Spleen (tissue), 11 donors: ENCODE results near the gene MACROD2. TPM values are rescaled to one million over a fixed set of nuclear protein-coding genes. Genes with fewer than 3 reads are reported as not detected.

Experiments
- DNase-seq: peaks from one replicate; pipeline ENCODE4 v3.0.0-alpha.2; 2020
- H3K27ac ChIP-seq, 8 donors: fragments of 200-600 bp; sonication (generic) in 7 of 8; 1 replicate in 4 of 8; 2 replicates in 4 of 8; pipeline versions ENCODE4 v1.5.0 to v1.8.0; 2016 to 2021; ENCODE audit warnings: inconsistent platforms in 4 of 8, mild to moderate bottlenecking in 4 of 8, moderate library complexity in 1 of 8
- H3K27me3 ChIP-seq, 7 donors: fragments of 200-600 bp; sonication (generic) in 6 of 7; replicated peaks in 1 of 7; 1 replicate in 4 of 7; 2 replicates in 3 of 7; pipeline versions ENCODE4 v1.5.0 to v1.8.0; 2016 to 2021; ENCODE audit warnings: inconsistent platforms in 3 of 7, mild to moderate bottlenecking in 1 of 7
- H3K36me3 ChIP-seq, 6 donors: fragments of 200-600 bp; sonication (generic) in 5 of 6; 1 replicate in 4 of 6; 2 replicates in 2 of 6; pipeline versions ENCODE4 v1.5.0 to v1.8.0; 2016 to 2021; ENCODE audit warnings: inconsistent platforms in 2 of 6
- H3K4me1 ChIP-seq, 6 donors: fragments of 200-600 bp; sonication (generic) in 5 of 6; 1 replicate in 3 of 6; 2 replicates in 3 of 6; pipeline versions ENCODE4 v1.5.0 to v1.8.0; 2016 to 2021; ENCODE audit warnings: inconsistent platforms in 3 of 6
- H3K4me3 ChIP-seq, 8 donors: fragments of 200-600 bp; sonication (generic) in 7 of 8; 1 replicate in 4 of 8; 2 replicates in 4 of 8; pipeline versions ENCODE4 v1.5.0 to v1.8.0; 2016 to 2021; ENCODE audit warnings: inconsistent platforms in 4 of 8, mild to moderate bottlenecking in 4 of 8, moderate library complexity in 2 of 8
- H3K9me3 ChIP-seq, 8 donors: fragments of 200-600 bp; sonication (generic) in 7 of 8; 1 replicate in 4 of 8; 2 replicates in 4 of 8; pipeline versions ENCODE4 v1.5.0 to v1.8.0; 2016 to 2021; ENCODE audit warnings: inconsistent platforms in 4 of 8
- POLR2A ChIP-seq, 3 donors: fragments of 450-650 bp; IDR thresholded peaks; one replicate each; pipeline ENCODE4 v1.5.1; 2017; ENCODE audit warnings: antibody characterized with exemption in 3 of 3, mild to moderate bottlenecking in 1 of 3
- POLR2AphosphoS5 ChIP-seq, 3 donors: sonication (generic); formaldehyde crosslinking; IDR thresholded peaks; one replicate each; pipeline ENCODE4 v1.5.1; 2017; ENCODE audit warnings: antibody characterized with exemption in 3 of 3
- WGBS, 5 donors: extraction: QIAGEN DNeasy Blood & Tissue Kit in 3 of 5; methylation state at CpG; one replicate each; pipeline versions ENCODE4 v1.1.5 to v1.1.7; 2013 to 2018; 5-methylcytosine and 5-hydroxymethylcytosine counted together
- intact Hi-C: fragments of 100-400 bp; cut with DNase I; formaldehyde crosslinking; loops from one replicate; pipeline ENCODE4 v1.15.0; 2023; ENCODE audit warnings: low total_unique reads
- polyA plus RNA-seq, 3 donors: library from polyadenylated mRNA; stranded (reverse); fragments of 200-250 nt; gene quantifications; one replicate each; pipeline ENCODE4 v1.2.1, GENCODE V29; 2013
- total RNA-seq, 7 donors: library from RNA; depleted of rRNA in 3 of 7; stranded (reverse); fragments of >200 nt in 3 of 7; fragmentation: NEBNext Ultra II Directional in 4 of 7; extraction: Animal tissue kit (Norgen Biotek cat#: 25700) in 4 of 7; gene quantifications; one replicate each; pipeline versions ENCODE4 v1.1.0 to v1.2.1, GENCODE V29; 2016 to 2021
- TF ChIP-seq, protein P1 (sequence below), 11 experiments: fragments of 200-600 bp in 7 of 11; fragments of 450-650 bp in 4 of 11; sonication (generic) in 4 of 11; IDR thresholded peaks in 8 of 11; conservative IDR thresholded peaks in 3 of 11; 1 replicate in 7 of 11; 2 replicates in 4 of 11; pipeline versions ENCODE4 v1.4.0 to v1.8.0; 2016 to 2021; ENCODE audit warnings: antibody characterized with exemption in 11 of 11, inconsistent platforms in 4 of 11, mild to moderate bottlenecking in 1 of 11
- donor health status: healthy with polysubstance abuse.
- donor health status: DM: no; HTN: no; CAD: no; lungs with moderate emphysema.
- donor health status: DM: no; HTN: no; CAD: no.
- donor health status: Bipolar disorder and iron deficiency.
- donor health status: healthy.
- donor health status: DM: no; HTN: no; CAD: no.
- donor health status: DM: yes; HTN: yes; CAD: no.

Gene MACROD2
- total and polyA plus RNA-seq, 10 donors = 1.5 to 4.7 (median 3.4) TPM

DNA sequence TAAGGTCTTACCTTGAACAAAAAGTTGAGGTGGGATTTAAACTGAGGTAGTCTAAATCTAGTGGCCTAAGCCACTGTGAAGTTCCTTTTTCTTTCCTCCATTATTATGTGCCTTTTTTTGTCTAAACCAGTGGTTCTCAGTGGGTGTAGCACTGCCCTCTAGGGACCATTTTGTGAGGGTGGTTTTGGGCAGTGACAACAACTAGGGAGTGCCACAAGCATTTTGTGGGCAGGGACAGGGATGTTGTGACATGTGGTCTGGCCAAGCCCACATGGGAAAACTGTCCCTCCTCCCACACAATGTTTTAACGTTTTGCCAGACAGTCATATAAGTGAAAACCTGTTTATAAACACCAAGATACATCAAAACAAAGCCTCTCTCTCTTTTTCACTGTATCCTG lies 1241.5 kb downstream of the MACROD2 start:
- H3K36me3 ChIP-seq = no peaks in the 10 kb centered on the region
- H3K9me3 ChIP-seq = no peaks in the 10 kb centered on the region
- no peak overlapping the region for H3K27ac ChIP-seq
- no peak for DNase-seq
- H3K27me3 ChIP-seq = no peaks in the 10 kb centered on the region
- TF ChIP-seq, protein P1, sequence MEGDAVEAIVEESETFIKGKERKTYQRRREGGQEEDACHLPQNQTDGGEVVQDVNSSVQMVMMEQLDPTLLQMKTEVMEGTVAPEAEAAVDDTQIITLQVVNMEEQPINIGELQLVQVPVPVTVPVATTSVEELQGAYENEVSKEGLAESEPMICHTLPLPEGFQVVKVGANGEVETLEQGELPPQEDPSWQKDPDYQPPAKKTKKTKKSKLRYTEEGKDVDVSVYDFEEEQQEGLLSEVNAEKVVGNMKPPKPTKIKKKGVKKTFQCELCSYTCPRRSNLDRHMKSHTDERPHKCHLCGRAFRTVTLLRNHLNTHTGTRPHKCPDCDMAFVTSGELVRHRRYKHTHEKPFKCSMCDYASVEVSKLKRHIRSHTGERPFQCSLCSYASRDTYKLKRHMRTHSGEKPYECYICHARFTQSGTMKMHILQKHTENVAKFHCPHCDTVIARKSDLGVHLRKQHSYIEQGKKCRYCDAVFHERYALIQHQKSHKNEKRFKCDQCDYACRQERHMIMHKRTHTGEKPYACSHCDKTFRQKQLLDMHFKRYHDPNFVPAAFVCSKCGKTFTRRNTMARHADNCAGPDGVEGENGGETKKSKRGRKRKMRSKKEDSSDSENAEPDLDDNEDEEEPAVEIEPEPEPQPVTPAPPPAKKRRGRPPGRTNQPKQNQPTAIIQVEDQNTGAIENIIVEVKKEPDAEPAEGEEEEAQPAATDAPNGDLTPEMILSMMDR (IDR thresholded peaks at IDR 0.05 in 8 of 11, conservative IDR thresholded peaks at IDR 0.05 in 3 of 11) = peak in 9 of 11 experiments; percentile 18 to 52 (median 34)
- no peak for TF ChIP-seq POLR2A (IDR thresholded peaks at IDR 0.05)
- no peaks in the 10 kb centered on the region for H3K4me1 ChIP-seq
- intact Hi-C loops = no loop called here
- 0 to 12% (median 4%) methylated on average over 1 of the region's 1 CpG for WGBS, 5 donors
- no peak overlapping the region for H3K4me3 ChIP-seq

DNA sequence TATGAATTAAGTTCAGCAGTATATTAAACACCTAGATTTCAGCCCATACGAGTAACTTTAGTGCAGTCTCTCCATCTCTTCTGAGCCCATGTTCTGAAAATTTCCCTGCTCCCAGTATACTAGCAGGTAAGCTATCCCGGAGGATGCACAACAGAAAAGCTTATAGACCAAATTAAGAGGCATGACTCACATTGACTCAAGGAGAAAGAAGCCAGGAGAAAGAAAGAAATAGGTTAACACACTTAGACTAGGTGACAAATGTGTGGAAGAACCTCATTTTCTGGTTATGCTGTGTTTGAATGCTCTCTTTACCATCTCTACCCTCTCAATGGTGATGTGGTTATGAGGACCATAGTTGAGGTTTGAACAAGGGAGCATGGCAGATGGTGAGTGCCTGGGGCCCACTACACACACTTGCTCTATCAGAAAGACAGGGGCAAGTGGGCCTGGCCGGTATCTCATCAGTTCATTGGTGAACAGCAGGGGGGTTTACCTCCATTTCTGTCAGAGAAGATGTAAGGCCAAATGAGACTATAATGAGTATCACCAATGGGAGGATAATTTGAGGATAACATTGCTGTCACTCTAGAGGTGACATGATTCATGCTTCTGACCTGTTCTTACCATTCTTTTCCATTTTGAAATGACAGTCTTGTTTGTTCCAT lies 1244.4 kb downstream of the MACROD2 start:
- Histone ChIP-seq H3K27ac (no peak overlapping the region), H3K36me3 (no peaks in the 10 kb centered on the region), H3K27me3 (no peaks in the 10 kb centered on the region), H3K9me3 (no peaks in the 10 kb centered on the region), H3K4me3 (no peak overlapping the region), H3K4me1 (no peaks in the 10 kb centered on the region)
- no peak for DNase-seq
- WGBS, 5 donors = 85 to 94% (median 89%) methylated on average over 3 of the region's 3 CpGs
- no peak for TF ChIP-seq POLR2AphosphoS5 (IDR thresholded peaks at IDR 0.05)
- TF ChIP-seq, protein P1 (IDR thresholded peaks at IDR 0.05 in 8 of 11, conservative IDR thresholded peaks at IDR 0.05 in 3 of 11) = no peak
- TF ChIP-seq POLR2A (IDR thresholded peaks at IDR 0.05) = no peak
- intact Hi-C loops = no loop called here

DNA sequence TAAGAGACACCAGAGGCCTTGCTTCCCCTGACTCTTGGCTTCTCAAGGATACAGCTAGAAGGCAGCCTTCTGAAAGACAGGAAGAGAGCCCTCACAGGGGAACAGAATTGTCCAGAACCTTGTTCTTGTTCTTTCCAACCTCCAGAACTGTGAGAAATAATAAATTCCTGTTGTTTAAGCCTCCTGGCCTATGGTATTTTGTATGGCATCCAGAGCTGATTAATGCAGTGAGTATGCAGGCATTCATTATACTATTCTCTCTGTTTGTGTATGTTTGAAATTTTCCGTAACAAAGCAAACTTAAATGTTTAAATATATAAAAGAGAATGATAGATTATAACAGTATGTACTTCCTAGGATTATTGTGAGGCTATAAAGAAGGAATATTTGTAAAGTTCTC lies 1245.5 kb downstream of the MACROD2 start:
- intact Hi-C loops = no loop called here
- Histone ChIP-seq H3K36me3 (no peaks in the 10 kb centered on the region), H3K9me3 (no peaks in the 10 kb centered on the region), H3K4me1 (no peaks in the 10 kb centered on the region), H3K27ac (no peak overlapping the region), H3K4me3 (no peak overlapping the region), H3K27me3 (no peaks in the 10 kb centered on the region)
- WGBS, 5 donors = 2 to 98% (median 51%) methylated on average over 1 of the region's 1 CpG
- TF ChIP-seq POLR2A (IDR thresholded peaks at IDR 0.05) = no peak
- TF ChIP-seq POLR2AphosphoS5 (IDR thresholded peaks at IDR 0.05) = no peak
- TF ChIP-seq, protein P1 (IDR thresholded peaks at IDR 0.05 in 8 of 11, conservative IDR thresholded peaks at IDR 0.05 in 3 of 11) = no peak
- no peak for DNase-seq

DNA sequence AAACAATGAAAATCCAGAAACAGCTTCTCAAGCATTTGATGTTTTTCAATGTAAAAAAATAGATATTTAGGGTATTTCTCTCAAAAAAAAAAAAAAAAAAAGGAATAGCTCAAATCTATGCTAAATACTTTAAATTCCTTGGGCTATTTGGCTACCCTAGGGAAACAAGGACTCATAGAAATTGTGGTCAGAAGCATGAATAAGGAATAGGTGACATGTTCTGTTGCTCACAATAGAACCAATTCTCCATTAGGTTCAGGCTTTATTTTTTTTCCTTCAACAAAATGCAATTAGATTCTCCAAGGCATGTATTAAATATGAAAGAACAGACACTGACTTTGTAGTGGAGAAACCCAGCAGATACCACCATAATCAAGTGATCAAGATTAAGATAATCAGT lies 1246.4 kb downstream of the MACROD2 start:
- no peak for DNase-seq
- no peak overlapping the region for H3K27ac ChIP-seq
- no peaks in the 10 kb centered on the region for H3K9me3 ChIP-seq
- intact Hi-C loops = no loop called here
- no peaks in the 10 kb centered on the region for H3K4me1 ChIP-seq
- no peak for TF ChIP-seq POLR2AphosphoS5 (IDR thresholded peaks at IDR 0.05)
- TF ChIP-seq POLR2A (IDR thresholded peaks at IDR 0.05) = no peak
- TF ChIP-seq, protein P1 (IDR thresholded peaks at IDR 0.05 in 8 of 11, conservative IDR thresholded peaks at IDR 0.05 in 3 of 11) = no peak
- H3K36me3 ChIP-seq = no peaks in the 10 kb centered on the region
- no peak overlapping the region for H3K4me3 ChIP-seq
- no peaks in the 10 kb centered on the region for H3K27me3 ChIP-seq
